ENCODE measurements around the gene TSSK3. TPM values are rescaled to one million over a fixed set of nuclear protein-coding genes. Genes with fewer than 3 reads are reported as not detected.

The TSSK3 gene
- total RNA-seq, 1 experiment from 2014 or later, result 4.3 TPM

GRCh38 chr1:32351399-32352238 is 10.7 kb upstream of the TSSK3 start:
- ChIA-PET CTCF (interaction anchor here (0.6 to 1.0 kb wide), 2 partner anchors 16 to 137 kb away, joined by 3 to 6 read pairs; partner anchors contain the start of gene MARCKSL1), POLR2A (ENCODE audit: low non-redundant PET) (interaction anchor here (0.5 kb wide), 1 partner anchor 8 kb away, joined by 14 read pairs; no protein-coding TSS in a partner anchor)
- TF ChIP-seq CTCF (conservative IDR thresholded peaks at IDR 0.05; ENCODE audit: low read depth, low read length) (no peak), EZH2 (IDR thresholded peaks at IDR 0.05; ENCODE audit: borderline replicate concordance, low read depth, low read length, poor library complexity, severe bottlenecking) (no peak)
- no peaks in the 10 kb centered on the region for H3K36me3 ChIP-seq (ENCODE audit: insufficient read depth, low read length, poor library complexity, severe bottlenecking)
- peaks cover 8% of the 10 kb centered on the region for H3K4me1 ChIP-seq (ENCODE audit: insufficient read depth, low read length, poor library complexity, severe bottlenecking)
- intact Hi-C loops (cut with micrococcal nuclease; ENCODE audit: unreplicated experiment), result no loop called here
- H3K9me3 ChIP-seq (ENCODE audit: low read depth, low read length, poor library complexity, severe bottlenecking), result peaks cover 5% of the 10 kb centered on the region
- H3K27ac ChIP-seq (ENCODE audit: low read depth, low read length, poor library complexity, severe bottlenecking), result peak overlapping the region; percentile 90
- no TSS peak for BruUV-seq (replicated peaks)
- no peaks in the 10 kb centered on the region for H3K27me3 ChIP-seq (replicated peaks; ENCODE audit: insufficient read depth, low read depth, low read length, poor library complexity)
- H3K4me3 ChIP-seq (ENCODE audit: low read depth, low read length, poor library complexity, severe bottlenecking), result peak overlapping the region; percentile 63
- DNase-seq (ENCODE audit: low spot score), result peak; percentile 97

- Histone ChIP-seq H3K27me3 (replicated peaks; ENCODE audit: insufficient read depth, low read depth, low read length, poor library complexity) (no peaks in the 10 kb centered on the region), H3K36me3 (ENCODE audit: insufficient read depth, low read length, poor library complexity, severe bottlenecking) (no peaks in the 10 kb centered on the region), H3K9me3 (ENCODE audit: low read depth, low read length, poor library complexity, severe bottlenecking) (peaks cover 5% of the 10 kb centered on the region), H3K27ac (ENCODE audit: low read depth, low read length, poor library complexity, severe bottlenecking) (peak overlapping the region; percentile 90), H3K4me3 (ENCODE audit: low read depth, low read length, poor library complexity, severe bottlenecking) (peak overlapping the region; percentile 63), H3K4me1 (ENCODE audit: insufficient read depth, low read length, poor library complexity, severe bottlenecking) (peaks cover 8% of the 10 kb centered on the region)
- DNase-seq (ENCODE audit: low spot score), result no peak
- no peak for TF ChIP-seq CTCF (conservative IDR thresholded peaks at IDR 0.05; ENCODE audit: low read depth, low read length)
- TF ChIP-seq EZH2 (IDR thresholded peaks at IDR 0.05; ENCODE audit: borderline replicate concordance, low read depth, low read length, poor library complexity, severe bottlenecking), result no peak
- no TSS peak for BruUV-seq (replicated peaks)
- CTCF ChIA-PET, result no interaction called here
- POLR2A ChIA-PET (ENCODE audit: low non-redundant PET), result interaction anchor here (0.5 to 0.7 kb wide), 2 partner anchors 9 to 21 kb away, joined by 3 to 14 read pairs; no protein-coding TSS in a partner anchor
- intact Hi-C loops (cut with micrococcal nuclease; ENCODE audit: unreplicated experiment), result no loop called here
Measured at GRCh38 chr1:32352239-32352745, 10.0 kb upstream of the TSSK3 start.

- Histone ChIP-seq H3K9me3 (ENCODE audit: low read depth, low read length, poor library complexity, severe bottlenecking) (peaks cover 5% of the 10 kb centered on the region), H3K27me3 (replicated peaks; ENCODE audit: insufficient read depth, low read depth, low read length, poor library complexity) (no peaks in the 10 kb centered on the region), H3K36me3 (ENCODE audit: insufficient read depth, low read length, poor library complexity, severe bottlenecking) (no peaks in the 10 kb centered on the region), H3K4me1 (ENCODE audit: insufficient read depth, low read length, poor library complexity, severe bottlenecking) (peaks cover 8% of the 10 kb centered on the region), H3K4me3 (ENCODE audit: low read depth, low read length, poor library complexity, severe bottlenecking) (no peak overlapping the region), H3K27ac (ENCODE audit: low read depth, low read length, poor library complexity, severe bottlenecking) (no peak overlapping the region)
- DNase-seq (ENCODE audit: low spot score), result no peak
- CTCF ChIA-PET, result no interaction called here
- POLR2A ChIA-PET (ENCODE audit: low non-redundant PET), result interaction anchor here (0.7 kb wide), 1 partner anchor 22 kb away, joined by 3 read pairs; no protein-coding TSS in a partner anchor
- BruUV-seq (replicated peaks), result TSS peak; percentile 25
- intact Hi-C loops (cut with micrococcal nuclease; ENCODE audit: unreplicated experiment), result no loop called here
- no peak for TF ChIP-seq CTCF (conservative IDR thresholded peaks at IDR 0.05; ENCODE audit: low read depth, low read length)
Measured at GRCh38 chr1:32352831-32353383, 9.4 kb upstream of the TSSK3 start.
